Activated CD8-positive, alpha-beta T cell treated with anti-CD3 and anti-CD28 coated beads for 36 hours (primary cell): ENCODE data around the gene NPAS1. TPM values are rescaled to one million over a fixed set of nuclear protein-coding genes. Genes with fewer than 3 reads are reported as not detected.

Experiments
- ATAC-seq: fragments of 200-7000 bp; cut with Tn5 transposase; one replicate; pipeline ENCODE4 v1.10.0; 2021; ENCODE audit warnings: mild to moderate bottlenecking, moderate library complexity
- CTCF ChIA-PET: fragments of 350-600 bp; sonication (Branson Sonifier 250); formaldehyde crosslinking; loops from one replicate; lab custom pipeline; 2021; ENCODE audit warnings: antibody characterized with exemption; lab: Charles Lee
- POLR2A ChIA-PET: fragments of 350-600 bp; sonication (Branson Sonifier 250); formaldehyde crosslinking; loops from one replicate; lab custom pipeline; 2021; ENCODE audit warnings: antibody characterized with exemption; lab: Charles Lee
- DNase-seq: peaks from one replicate; pipeline ENCODE4 v3.0.0-alpha.2; 2020
- H3K27ac Mint-ChIP-seq: one replicate; pipeline ENCODE4 v1.8.0; 2021; ENCODE audit warnings: mild to moderate bottlenecking, mixed read lengths
- H3K27me3 Mint-ChIP-seq: one replicate; pipeline ENCODE4 v1.8.0; 2021; ENCODE audit warnings: mixed read lengths
- H3K36me3 Mint-ChIP-seq: one replicate; pipeline ENCODE4 v1.8.0; 2021; ENCODE audit warnings: low read depth, mixed read lengths
- H3K4me1 Mint-ChIP-seq: one replicate; pipeline ENCODE4 v1.8.0; 2021; ENCODE audit warnings: low read depth, mixed read lengths
- H3K4me3 Mint-ChIP-seq: one replicate; pipeline ENCODE4 v1.8.0; 2021; ENCODE audit warnings: mild to moderate bottlenecking, moderate library complexity, mixed read lengths
- H3K9me3 Mint-ChIP-seq: one replicate; pipeline ENCODE4 v1.8.0; 2021; ENCODE audit warnings: mixed read lengths
- intact Hi-C: fragments of 100-400 bp; cut with micrococcal nuclease; formaldehyde crosslinking; loops from one replicate; pipeline ENCODE4 v1.10.0; 2022
- total RNA-seq, 2 experiments: library from RNA; stranded (reverse); gene quantifications; one replicate each; pipeline ENCODE4 v1.2.3, GENCODE V29; 2021
- TF ChIP-seq, protein P1 (sequence below): fragments of 200-600 bp; IDR thresholded peaks from one replicate; pipeline ENCODE4 v1.8.0; 2022; ENCODE audit warnings: antibody characterized with exemption, mild to moderate bottlenecking

The NPAS1 gene
- total RNA-seq, 2 experiments from 2014 or later, result 0.27 to 0.65 TPM

DNA sequence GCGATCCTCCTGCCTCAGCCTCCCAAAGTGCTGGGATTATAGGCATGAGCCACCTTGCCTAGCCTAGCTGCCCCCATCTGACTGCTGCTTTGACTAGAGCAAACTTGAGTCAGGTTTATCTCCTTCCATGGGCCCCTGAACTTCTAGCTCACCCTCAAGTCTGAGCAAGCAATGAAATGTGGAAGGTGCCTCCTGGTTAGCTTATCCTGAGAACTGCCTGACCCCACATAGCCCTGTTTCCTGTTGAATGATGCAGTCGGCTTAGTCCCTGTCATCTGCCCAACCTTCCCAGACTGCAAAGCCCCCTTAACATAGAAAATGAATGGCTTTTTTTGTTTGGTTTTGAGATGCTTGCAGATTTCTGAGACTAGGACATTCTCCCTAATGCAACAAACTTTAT, 37.7 kb downstream of the NPAS1 start:
- CTCF ChIA-PET, result interaction anchor here (1.9 kb wide), 1 partner anchor 21 kb away, joined by 4 read pairs; no protein-coding TSS in a partner anchor

DNA sequence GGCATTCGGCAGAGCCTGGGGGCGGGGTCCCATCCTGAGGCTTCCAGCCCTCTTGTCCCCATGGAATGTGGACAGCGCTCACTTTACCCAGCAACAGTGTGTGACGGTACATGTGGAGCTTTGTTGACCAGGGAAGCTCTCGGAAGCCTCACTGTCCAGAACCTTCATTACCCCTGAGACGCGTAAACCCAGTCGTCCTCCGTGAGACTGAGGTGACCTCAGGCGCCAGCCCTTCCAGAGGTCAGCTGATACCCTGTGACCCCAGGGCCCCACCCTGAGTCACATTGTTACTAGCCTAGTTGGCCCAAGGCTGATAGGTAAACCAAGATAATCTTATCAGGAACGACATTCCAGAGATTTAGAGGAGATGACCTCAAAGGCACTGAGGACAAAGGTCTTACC, 39.0 kb downstream of the NPAS1 start:
- CTCF ChIA-PET, result interaction anchor here (1.0 to 1.9 kb wide), 4 partner anchors 21 to 152 kb away, joined by 3 to 4 read pairs (median 4); no protein-coding TSS in a partner anchor
- H3K9me3 Mint-ChIP-seq, result no peaks in the 10 kb centered on the region
- intact Hi-C loops, result no loop called here
- H3K27ac Mint-ChIP-seq, result no peak overlapping the region
- no peak overlapping the region for H3K4me3 Mint-ChIP-seq
- no peaks in the 10 kb centered on the region for H3K4me1 Mint-ChIP-seq
- ATAC-seq (no peak), DNase-seq (no peak)
- no peaks in the 10 kb centered on the region for H3K27me3 Mint-ChIP-seq
- no peaks in the 10 kb centered on the region for H3K36me3 Mint-ChIP-seq
- POLR2A ChIA-PET, result no interaction called here
- TF ChIP-seq, protein P1, sequence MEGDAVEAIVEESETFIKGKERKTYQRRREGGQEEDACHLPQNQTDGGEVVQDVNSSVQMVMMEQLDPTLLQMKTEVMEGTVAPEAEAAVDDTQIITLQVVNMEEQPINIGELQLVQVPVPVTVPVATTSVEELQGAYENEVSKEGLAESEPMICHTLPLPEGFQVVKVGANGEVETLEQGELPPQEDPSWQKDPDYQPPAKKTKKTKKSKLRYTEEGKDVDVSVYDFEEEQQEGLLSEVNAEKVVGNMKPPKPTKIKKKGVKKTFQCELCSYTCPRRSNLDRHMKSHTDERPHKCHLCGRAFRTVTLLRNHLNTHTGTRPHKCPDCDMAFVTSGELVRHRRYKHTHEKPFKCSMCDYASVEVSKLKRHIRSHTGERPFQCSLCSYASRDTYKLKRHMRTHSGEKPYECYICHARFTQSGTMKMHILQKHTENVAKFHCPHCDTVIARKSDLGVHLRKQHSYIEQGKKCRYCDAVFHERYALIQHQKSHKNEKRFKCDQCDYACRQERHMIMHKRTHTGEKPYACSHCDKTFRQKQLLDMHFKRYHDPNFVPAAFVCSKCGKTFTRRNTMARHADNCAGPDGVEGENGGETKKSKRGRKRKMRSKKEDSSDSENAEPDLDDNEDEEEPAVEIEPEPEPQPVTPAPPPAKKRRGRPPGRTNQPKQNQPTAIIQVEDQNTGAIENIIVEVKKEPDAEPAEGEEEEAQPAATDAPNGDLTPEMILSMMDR, result no peak

More for the DNA sequence above, 37.7 kb downstream of the NPAS1 start:
- POLR2A ChIA-PET, result interaction anchor here (1.3 kb wide), 1 partner anchor 15 kb away, joined by 3 read pairs; no protein-coding TSS in a partner anchor
- intact Hi-C loops, result no loop called here
- TF ChIP-seq, protein P1, result no peak
- DNase-seq (no peak), ATAC-seq (no peak)
- Mint-ChIP-seq H3K36me3 (no peaks in the 10 kb centered on the region), H3K4me3 (no peak overlapping the region), H3K4me1 (no peaks in the 10 kb centered on the region), H3K27ac (no peak overlapping the region), H3K9me3 (no peaks in the 10 kb centered on the region), H3K27me3 (no peaks in the 10 kb centered on the region)

DNA sequence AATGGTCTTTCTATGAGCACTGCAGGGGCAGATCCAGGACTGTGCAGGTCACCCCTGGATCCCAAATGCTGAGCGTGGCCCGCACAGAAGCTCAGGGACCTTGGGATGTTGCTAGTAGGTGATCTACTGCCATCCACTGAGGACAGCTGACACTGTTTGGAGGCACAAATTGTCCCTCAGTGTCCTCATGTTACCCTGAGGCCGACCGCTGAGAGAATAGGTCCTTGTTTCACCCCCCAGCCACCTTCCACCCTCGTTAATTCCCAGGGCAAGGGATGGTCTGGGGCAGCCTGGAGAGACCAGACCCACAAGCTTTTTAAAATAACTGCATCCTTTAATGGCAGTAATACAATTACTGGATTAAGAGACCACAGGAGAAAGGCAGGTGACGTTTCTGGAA, 44.2 kb downstream of the NPAS1 start:
- ATAC-seq, result no peak
- no peaks in the 10 kb centered on the region for H3K27me3 Mint-ChIP-seq
- H3K4me3 Mint-ChIP-seq, result no peak overlapping the region
- no peak overlapping the region for H3K27ac Mint-ChIP-seq
- ChIA-PET POLR2A (interaction anchor here (0.6 to 1.5 kb wide), 3 partner anchors 14 to 59 kb away, joined by 3 to 5 read pairs (median 3); no protein-coding TSS in a partner anchor), CTCF (no interaction called here)
- no peaks in the 10 kb centered on the region for H3K4me1 Mint-ChIP-seq
- H3K9me3 Mint-ChIP-seq, result no peaks in the 10 kb centered on the region
- H3K36me3 Mint-ChIP-seq, result peaks cover 6% of the 10 kb centered on the region
- TF ChIP-seq, protein P1, result no peak
- DNase-seq, result no peak
- intact Hi-C loops, result no loop called here

DNA sequence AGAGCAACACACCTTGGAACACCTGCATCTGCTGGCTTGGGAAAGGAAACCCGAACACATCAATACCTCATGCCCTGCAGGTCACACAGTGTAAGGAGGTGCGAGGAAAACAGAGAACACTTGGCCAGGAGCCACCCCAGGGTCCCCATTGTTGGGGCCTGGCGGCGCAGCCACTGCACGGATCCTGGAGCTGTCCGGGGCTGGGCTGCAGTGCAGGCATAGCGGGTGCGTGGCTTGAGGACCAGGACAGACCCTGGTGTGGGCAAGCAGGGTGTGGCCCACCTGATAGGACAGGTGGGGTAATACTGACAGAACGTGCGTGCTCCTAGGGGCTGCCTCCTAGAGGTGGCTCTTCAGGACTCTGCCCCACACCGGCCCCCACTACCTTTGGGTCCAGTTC, 45.6 kb downstream of the NPAS1 start:
- DNase-seq (no peak), ATAC-seq (no peak)
- ChIA-PET POLR2A (interaction anchor here (1.6 kb wide), 1 partner anchor 66 kb away, joined by 3 read pairs; the partner anchor contains the start of gene SAE1), CTCF (no interaction called here)
- Mint-ChIP-seq H3K4me3 (no peak overlapping the region), H3K9me3 (no peaks in the 10 kb centered on the region), H3K27ac (no peak overlapping the region), H3K4me1 (no peaks in the 10 kb centered on the region), H3K36me3 (peaks cover 14% of the 10 kb centered on the region), H3K27me3 (no peaks in the 10 kb centered on the region)
- intact Hi-C loops, result no loop called here
- TF ChIP-seq, protein P1, result no peak

DNA sequence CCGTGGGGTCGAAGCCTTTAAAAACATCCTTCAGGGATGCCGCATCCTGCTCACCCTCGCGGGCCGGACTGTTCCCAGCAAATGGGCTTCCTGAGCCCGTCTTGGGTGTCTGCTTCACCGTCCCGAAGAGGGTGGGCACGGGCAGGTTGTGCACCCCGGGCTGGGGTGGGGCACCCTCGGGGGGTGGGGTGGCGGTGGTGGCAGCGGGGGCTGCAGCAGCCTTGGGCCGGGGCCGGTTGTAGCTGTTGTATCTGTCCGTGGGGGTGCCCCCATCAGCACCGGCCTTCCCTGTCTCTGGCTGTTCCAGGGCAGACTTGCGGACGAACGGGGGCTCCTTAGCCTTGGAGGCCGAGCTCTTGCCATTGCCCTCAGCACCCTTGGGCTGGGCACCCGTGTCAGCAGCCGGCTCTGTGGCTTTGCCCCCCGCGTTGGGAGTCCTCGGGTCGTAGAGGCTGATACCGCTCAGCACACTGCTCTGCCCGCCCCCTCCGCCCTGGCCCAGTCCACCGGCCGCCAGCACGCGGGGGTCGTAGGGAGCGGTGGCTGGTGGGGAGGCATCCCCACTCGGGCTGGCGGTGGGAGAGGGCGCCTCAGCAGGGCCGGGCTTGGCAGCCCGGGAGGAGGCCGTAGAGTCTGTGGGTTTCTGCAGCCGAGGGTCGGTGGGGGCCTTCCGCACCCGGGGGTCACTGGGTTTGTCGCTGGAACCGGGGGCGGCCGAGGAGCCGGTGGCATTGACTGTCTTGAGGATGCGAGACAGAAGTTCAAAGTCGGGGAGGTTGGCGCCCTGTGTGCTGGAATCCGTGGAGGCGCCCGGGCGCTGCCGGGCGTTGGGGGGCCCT, 47.0 kb downstream of the NPAS1 start:
- ATAC-seq (no peak), DNase-seq (no peak)
- TF ChIP-seq, protein P1, result no peak
- ChIA-PET CTCF (no interaction called here), POLR2A (no interaction called here)
- H3K4me3 Mint-ChIP-seq, result no peak overlapping the region
- H3K9me3 Mint-ChIP-seq, result no peaks in the 10 kb centered on the region
- no peaks in the 10 kb centered on the region for H3K4me1 Mint-ChIP-seq
- H3K27me3 Mint-ChIP-seq, result no peaks in the 10 kb centered on the region
- peaks cover 28% of the 10 kb centered on the region for H3K36me3 Mint-ChIP-seq
- intact Hi-C loops, result no loop called here
- H3K27ac Mint-ChIP-seq, result no peak overlapping the region
